PFSK-1 (cell line): ENCODE data around the gene RAPGEF3.

Experiments used
- FOXP2 ChIP-seq: optimal IDR thresholded peaks from 2 replicates; pipeline ENCODE3; 2011; ENCODE audit warnings: borderline replicate concordance, control low read depth, inconsistent platforms; ENCODE audit not compliant: insufficient read depth; ENCODE audit errors: extremely low read length, extremely low read depth
- POLR2AphosphoS5 ChIP-seq: IDR thresholded peaks from 2 replicates; pipeline ENCODE4 v1.6.1; 2012; ENCODE audit warnings: low read depth, mild to moderate bottlenecking, control low read depth, low read length, moderate library complexity
- SIN3A ChIP-seq: IDR thresholded peaks from 2 replicates; pipeline ENCODE4 v1.6.1; 2012; ENCODE audit warnings: mild to moderate bottlenecking, low read length, moderate library complexity, borderline replicate concordance; ENCODE audit not compliant: insufficient read depth
- TAF1 ChIP-seq: IDR thresholded peaks from 2 replicates; pipeline ENCODE4 v1.6.1; 2012; ENCODE audit warnings: low read length, control low read depth, borderline replicate concordance; ENCODE audit not compliant: insufficient read depth
- TF ChIP-seq, protein P1 (sequence below), 2 experiments: IDR thresholded peaks; 2 replicates each; pipeline versions ENCODE4 v1.6.1 to v1.8.0; 2011 to 2012; ENCODE audit warnings: low read depth in 2 of 2, low read length in 2 of 2, control low read depth in 1 of 2, inconsistent platforms in 1 of 2, mild to moderate bottlenecking in 1 of 2, moderate library complexity in 1 of 2; ENCODE audit not compliant: insufficient read depth in 1 of 2

DNA sequence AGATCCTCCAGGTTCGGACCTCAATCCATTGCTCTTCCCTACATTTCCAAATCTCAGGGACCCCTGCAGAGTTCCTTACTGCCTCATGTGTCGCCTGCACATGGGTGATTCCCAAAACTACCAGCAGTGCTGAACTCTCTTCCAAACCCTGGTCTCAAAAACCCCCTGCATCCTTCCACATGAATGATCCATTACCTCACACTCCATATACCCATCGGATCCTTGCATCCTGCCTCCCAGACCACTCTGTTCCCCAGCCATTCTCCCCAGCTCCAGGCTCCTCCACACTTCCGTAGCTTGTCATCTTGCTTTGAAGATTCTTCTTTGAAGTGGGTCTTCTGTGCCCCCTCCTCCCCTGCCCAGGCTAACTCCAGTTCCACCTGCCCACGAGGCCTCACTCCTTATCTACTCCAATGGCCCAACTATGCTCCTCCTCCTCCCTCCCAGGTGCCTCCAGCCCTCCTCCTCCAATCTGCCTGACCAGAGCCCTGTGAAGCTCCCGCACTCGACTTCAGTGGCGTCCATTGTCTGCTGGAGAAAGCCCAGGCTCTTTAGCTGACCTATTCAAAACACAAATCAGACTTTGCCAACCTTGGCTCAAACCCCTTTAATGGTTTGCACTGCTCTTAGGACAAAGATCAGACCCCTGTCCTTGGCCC lies 13.8 kb downstream of the RAPGEF3 start:
- TF ChIP-seq, protein P1, sequence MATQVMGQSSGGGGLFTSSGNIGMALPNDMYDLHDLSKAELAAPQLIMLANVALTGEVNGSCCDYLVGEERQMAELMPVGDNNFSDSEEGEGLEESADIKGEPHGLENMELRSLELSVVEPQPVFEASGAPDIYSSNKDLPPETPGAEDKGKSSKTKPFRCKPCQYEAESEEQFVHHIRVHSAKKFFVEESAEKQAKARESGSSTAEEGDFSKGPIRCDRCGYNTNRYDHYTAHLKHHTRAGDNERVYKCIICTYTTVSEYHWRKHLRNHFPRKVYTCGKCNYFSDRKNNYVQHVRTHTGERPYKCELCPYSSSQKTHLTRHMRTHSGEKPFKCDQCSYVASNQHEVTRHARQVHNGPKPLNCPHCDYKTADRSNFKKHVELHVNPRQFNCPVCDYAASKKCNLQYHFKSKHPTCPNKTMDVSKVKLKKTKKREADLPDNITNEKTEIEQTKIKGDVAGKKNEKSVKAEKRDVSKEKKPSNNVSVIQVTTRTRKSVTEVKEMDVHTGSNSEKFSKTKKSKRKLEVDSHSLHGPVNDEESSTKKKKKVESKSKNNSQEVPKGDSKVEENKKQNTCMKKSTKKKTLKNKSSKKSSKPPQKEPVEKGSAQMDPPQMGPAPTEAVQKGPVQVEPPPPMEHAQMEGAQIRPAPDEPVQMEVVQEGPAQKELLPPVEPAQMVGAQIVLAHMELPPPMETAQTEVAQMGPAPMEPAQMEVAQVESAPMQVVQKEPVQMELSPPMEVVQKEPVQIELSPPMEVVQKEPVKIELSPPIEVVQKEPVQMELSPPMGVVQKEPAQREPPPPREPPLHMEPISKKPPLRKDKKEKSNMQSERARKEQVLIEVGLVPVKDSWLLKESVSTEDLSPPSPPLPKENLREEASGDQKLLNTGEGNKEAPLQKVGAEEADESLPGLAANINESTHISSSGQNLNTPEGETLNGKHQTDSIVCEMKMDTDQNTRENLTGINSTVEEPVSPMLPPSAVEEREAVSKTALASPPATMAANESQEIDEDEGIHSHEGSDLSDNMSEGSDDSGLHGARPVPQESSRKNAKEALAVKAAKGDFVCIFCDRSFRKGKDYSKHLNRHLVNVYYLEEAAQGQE (IDR thresholded peaks at IDR 0.05; ENCODE audit: insufficient read depth in 1 of 2, low read depth in 2 of 2, low read length in 2 of 2), result no peak
- TF ChIP-seq SIN3A (no peak), POLR2AphosphoS5 (no peak), TAF1 (no peak), FOXP2 (no peak)
